Stimulated activated memory B cell treated with anti-CD40 and anti-IgM and Interleukin-4, amounts not matched to agents 10 μg/mL and 1 μg/mL and 100 μg/mL, for 72 hours (primary cell): Measurements from ENCODE around the gene GOLGA6L9.
"Not testable (repeated sequence)": the region's sequence is repeated elsewhere in the genome, so short reads cannot be mapped to it uniquely, and the experiment has no call there.

Source experiments
- ATAC-seq: fragments of 150-1000 bp; cut with Tn5 transposase; 2 replicates; pipeline ENCODE4 v1.10.0; 2021
- H3K27ac Mint-ChIP-seq: one replicate; pipeline ENCODE4 v1.8.0; 2022; ENCODE audit warnings: mild to moderate bottlenecking, mixed read lengths
- H3K27me3 Mint-ChIP-seq: one replicate; pipeline ENCODE4 v1.8.0; 2022; ENCODE audit warnings: mixed read lengths
- H3K36me3 Mint-ChIP-seq: one replicate; pipeline ENCODE4 v1.8.0; 2022; ENCODE audit warnings: mixed read lengths
- H3K4me1 Mint-ChIP-seq: one replicate; pipeline ENCODE4 v1.8.0; 2022; ENCODE audit warnings: mixed read lengths
- H3K4me3 Mint-ChIP-seq: one replicate; pipeline ENCODE4 v1.8.0; 2022; ENCODE audit warnings: mild to moderate bottlenecking, moderate library complexity, mixed read lengths
- H3K9me3 Mint-ChIP-seq: one replicate; pipeline ENCODE4 v1.8.0; 2022; ENCODE audit warnings: mixed read lengths

The GOLGA6L9 gene

GRCh38 chr15:82429693-82430092 lies at the start of gene GOLGA6L9:
GOLGA6L9 (plus strand) TSS chr15:82429816; CDS start chr15:82430080, 264 bp downstream.
- not testable (repeated sequence) for H3K36me3 Mint-ChIP-seq, H3K9me3 Mint-ChIP-seq, H3K4me3 Mint-ChIP-seq, ATAC-seq, H3K27ac Mint-ChIP-seq, H3K27me3 Mint-ChIP-seq, H3K4me1 Mint-ChIP-seq

- not testable (repeated sequence) for H3K4me3 Mint-ChIP-seq, H3K27ac Mint-ChIP-seq, H3K27me3 Mint-ChIP-seq, H3K36me3 Mint-ChIP-seq, H3K9me3 Mint-ChIP-seq, ATAC-seq
- peaks cover 29% of the 10 kb centered on the region for H3K4me1 Mint-ChIP-seq
These were observed 48.2 kb upstream of the GOLGA6L9 start for GRCh38 chr15:82381330-82381955.

GRCh38 chr15:82387209-82387608 lies 42.4 kb upstream of the GOLGA6L9 start:
- not testable (repeated sequence) for H3K36me3 Mint-ChIP-seq, H3K27me3 Mint-ChIP-seq, H3K4me1 Mint-ChIP-seq, H3K4me3 Mint-ChIP-seq, H3K27ac Mint-ChIP-seq, H3K9me3 Mint-ChIP-seq, ATAC-seq

- not testable (repeated sequence) for H3K36me3 Mint-ChIP-seq, H3K9me3 Mint-ChIP-seq, H3K4me1 Mint-ChIP-seq, H3K4me3 Mint-ChIP-seq, ATAC-seq, H3K27ac Mint-ChIP-seq, H3K27me3 Mint-ChIP-seq
These were observed 39.5 kb upstream of the GOLGA6L9 start for GRCh38 chr15:82390152-82390551.

- H3K4me3 Mint-ChIP-seq, H3K27me3 Mint-ChIP-seq, H3K4me1 Mint-ChIP-seq, H3K9me3 Mint-ChIP-seq, ATAC-seq, H3K27ac Mint-ChIP-seq, H3K36me3 Mint-ChIP-seq: not testable (repeated sequence)
These were observed 37.5 kb upstream of the GOLGA6L9 start for GRCh38 chr15:82392077-82392476.

GRCh38 chr15:82393671-82394070 lies 35.9 kb upstream of the GOLGA6L9 start:
- ATAC-seq, result no peak
- H3K4me3 Mint-ChIP-seq, result no peak overlapping the region
- no peaks in the 10 kb centered on the region for H3K27me3 Mint-ChIP-seq
- H3K36me3 Mint-ChIP-seq, result no peaks in the 10 kb centered on the region
- no peaks in the 10 kb centered on the region for H3K9me3 Mint-ChIP-seq
- H3K27ac Mint-ChIP-seq, result no peak overlapping the region
- H3K4me1 Mint-ChIP-seq, result peaks cover 15% of the 10 kb centered on the region

GRCh38 chr15:82395788-82396187 lies 33.8 kb upstream of the GOLGA6L9 start:
- not testable (repeated sequence) for H3K4me3 Mint-ChIP-seq, H3K36me3 Mint-ChIP-seq, H3K27ac Mint-ChIP-seq, H3K9me3 Mint-ChIP-seq, H3K27me3 Mint-ChIP-seq, ATAC-seq
- H3K4me1 Mint-ChIP-seq, result peaks cover 28% of the 10 kb centered on the region

- Mint-ChIP-seq H3K9me3 (no peaks in the 10 kb centered on the region), H3K36me3 (no peaks in the 10 kb centered on the region), H3K4me3 (no peak overlapping the region), H3K4me1 (peaks cover 21% of the 10 kb centered on the region), H3K27me3 (no peaks in the 10 kb centered on the region), H3K27ac (no peak overlapping the region)
- no peak for ATAC-seq
These were observed 31.8 kb upstream of the GOLGA6L9 start for GRCh38 chr15:82397817-82398216.

GRCh38 chr15:82398785-82399184 lies 30.8 kb upstream of the GOLGA6L9 start:
- Mint-ChIP-seq H3K27me3 (no peaks in the 10 kb centered on the region), H3K4me1 (peaks cover 21% of the 10 kb centered on the region), H3K9me3 (no peaks in the 10 kb centered on the region), H3K27ac (peak overlapping the region; percentile 62), H3K36me3 (no peaks in the 10 kb centered on the region), H3K4me3 (no peak overlapping the region)
- no peak for ATAC-seq

- H3K27me3 Mint-ChIP-seq, H3K9me3 Mint-ChIP-seq, H3K4me3 Mint-ChIP-seq, H3K36me3 Mint-ChIP-seq: not testable (repeated sequence)
- Mint-ChIP-seq H3K27ac (peak overlapping the region; percentile 62), H3K4me1 (peaks cover 21% of the 10 kb centered on the region)
- ATAC-seq, result peak; percentile 68
These were observed 30.1 kb upstream of the GOLGA6L9 start for GRCh38 chr15:82399366-82400103.

GRCh38 chr15:82401918-82402317 lies 27.7 kb upstream of the GOLGA6L9 start:
- not testable (repeated sequence) for ATAC-seq, H3K4me3 Mint-ChIP-seq, H3K27me3 Mint-ChIP-seq, H3K36me3 Mint-ChIP-seq, H3K27ac Mint-ChIP-seq, H3K9me3 Mint-ChIP-seq
- H3K4me1 Mint-ChIP-seq, result peaks cover 21% of the 10 kb centered on the region

- not testable (repeated sequence) for H3K4me3 Mint-ChIP-seq, ATAC-seq, H3K27me3 Mint-ChIP-seq, H3K27ac Mint-ChIP-seq, H3K9me3 Mint-ChIP-seq
- H3K4me1 Mint-ChIP-seq, result peaks cover 21% of the 10 kb centered on the region
- peaks cover 12% of the 10 kb centered on the region for H3K36me3 Mint-ChIP-seq
These were observed 27.3 kb upstream of the GOLGA6L9 start for GRCh38 chr15:82402341-82402740.

- not testable (repeated sequence) for ATAC-seq, H3K4me3 Mint-ChIP-seq, H3K27me3 Mint-ChIP-seq, H3K9me3 Mint-ChIP-seq, H3K27ac Mint-ChIP-seq, H3K4me1 Mint-ChIP-seq
- H3K36me3 Mint-ChIP-seq, result peaks cover 28% of the 10 kb centered on the region
These were observed 23.4 kb upstream of the GOLGA6L9 start for GRCh38 chr15:82406211-82406610.

GRCh38 chr15:82410306-82410705 lies 19.3 kb upstream of the GOLGA6L9 start:
- H3K9me3 Mint-ChIP-seq, H3K4me3 Mint-ChIP-seq, H3K27ac Mint-ChIP-seq, H3K27me3 Mint-ChIP-seq, ATAC-seq, H3K4me1 Mint-ChIP-seq: not testable (repeated sequence)
- peaks cover 23% of the 10 kb centered on the region for H3K36me3 Mint-ChIP-seq

GRCh38 chr15:82411595-82411994 lies 18.0 kb upstream of the GOLGA6L9 start:
- not testable (repeated sequence) for H3K4me1 Mint-ChIP-seq, ATAC-seq, H3K27ac Mint-ChIP-seq, H3K4me3 Mint-ChIP-seq, H3K9me3 Mint-ChIP-seq, H3K27me3 Mint-ChIP-seq
- peaks cover 31% of the 10 kb centered on the region for H3K36me3 Mint-ChIP-seq

- not testable (repeated sequence) for H3K4me1 Mint-ChIP-seq, H3K27me3 Mint-ChIP-seq, ATAC-seq, H3K4me3 Mint-ChIP-seq, H3K9me3 Mint-ChIP-seq, H3K27ac Mint-ChIP-seq
- H3K36me3 Mint-ChIP-seq, result peaks cover 31% of the 10 kb centered on the region
These were observed 15.0 kb upstream of the GOLGA6L9 start for GRCh38 chr15:82414525-82415191.
